GM15510 (cell line): Measurements from ENCODE around the gene TPTE.

ENCODE experiments used
- POLR2A ChIP-seq: IDR thresholded peaks from 3 replicates; pipeline ENCODE4 v1.6.1; 2011; ENCODE audit warnings: borderline replicate concordance; ENCODE audit not compliant: insufficient read length; ENCODE audit errors: extremely low read depth

TPTE gene

DNA sequence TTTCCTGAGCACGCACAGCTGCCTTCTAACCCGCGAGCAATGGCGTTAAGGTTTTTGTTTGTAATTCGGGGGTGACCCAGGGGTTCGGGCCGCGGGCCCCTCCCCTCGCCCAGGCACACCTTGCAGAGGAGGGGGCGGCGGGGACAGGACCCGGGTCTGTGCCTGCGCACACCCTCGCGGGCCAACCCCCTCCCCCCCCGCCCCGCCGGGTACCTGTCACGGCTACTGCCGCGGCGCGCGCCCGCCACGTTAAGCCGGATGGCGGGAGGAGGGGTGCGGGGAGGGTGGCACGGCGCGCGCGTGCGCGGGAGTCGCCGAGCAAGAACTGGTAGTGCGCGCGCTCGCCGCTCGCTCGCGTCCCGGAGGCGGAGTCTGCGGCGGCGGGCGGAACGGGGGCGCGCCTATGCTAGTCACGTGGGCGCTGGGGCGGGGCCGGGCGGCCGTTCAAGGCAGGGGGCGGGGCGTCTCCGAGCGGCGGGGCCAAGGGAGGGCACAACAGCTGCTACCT, at the start of gene TPTE:
TSS of gene TPTE (plus strand) at position 493 of the 508 bp plus-strand sequence. CDS start 17,141 bp downstream, outside the sequence.
- no peak for TF ChIP-seq POLR2A

- TF ChIP-seq POLR2A = no peak
These were observed 10.3 kb upstream of the TPTE start for GRCh38 chr21:10511116-10511515.

- no peak for TF ChIP-seq POLR2A
These were observed 18.6 kb downstream of the TPTE start for GRCh38 chr21:10539956-10540355.

DNA sequence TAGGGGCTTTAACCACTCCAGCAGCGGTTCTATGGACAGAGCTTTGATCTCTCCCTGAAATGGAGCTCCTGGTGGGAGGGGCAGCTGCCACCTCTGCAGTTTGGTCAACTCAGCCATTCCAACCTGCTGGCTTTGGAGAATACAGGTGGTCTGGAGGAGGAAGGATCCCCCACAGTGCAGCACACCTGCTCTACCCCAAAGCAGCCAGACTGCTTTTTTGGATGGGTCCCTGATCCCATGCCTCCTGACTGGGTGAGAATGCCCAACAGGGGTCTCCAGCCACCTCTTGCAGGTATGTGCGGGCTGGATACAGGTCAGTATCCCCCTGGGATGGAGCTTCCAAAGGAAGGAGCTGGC, 53.9 kb downstream of the TPTE start:
- TF ChIP-seq POLR2A = no peak

- no peak for TF ChIP-seq POLR2A
These were observed 95.2 kb downstream of the TPTE start for GRCh38 chr21:10616535-10616934.

DNA sequence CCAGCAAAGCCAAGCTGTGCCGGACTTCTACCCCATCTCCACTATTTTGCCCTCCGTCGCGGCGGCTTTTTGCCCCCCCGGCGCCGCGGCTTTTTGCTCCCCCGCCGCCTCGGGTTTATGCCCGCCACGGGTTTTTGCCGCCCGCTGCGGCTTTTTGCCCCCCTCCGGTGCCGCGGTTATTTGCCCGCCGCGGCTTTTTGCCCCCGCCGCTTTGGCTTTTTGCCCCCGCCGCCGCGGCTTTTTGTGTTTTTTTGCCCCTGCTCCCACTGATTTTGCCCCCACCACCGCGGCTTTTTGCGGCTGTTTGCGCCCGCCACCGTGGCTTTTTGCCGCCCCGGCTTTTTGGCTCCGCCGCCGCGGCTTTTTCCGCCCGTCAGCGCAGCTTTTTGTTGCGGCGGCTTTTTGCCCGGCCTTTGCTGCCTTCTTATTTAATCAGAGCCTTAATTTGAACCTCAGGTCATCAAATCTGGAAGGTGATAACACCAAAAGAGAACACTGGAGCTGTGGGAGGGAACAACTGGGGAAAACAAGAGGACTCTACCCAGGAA, 106.0 kb downstream of the TPTE start:
- TF ChIP-seq POLR2A = no peak

DNA sequence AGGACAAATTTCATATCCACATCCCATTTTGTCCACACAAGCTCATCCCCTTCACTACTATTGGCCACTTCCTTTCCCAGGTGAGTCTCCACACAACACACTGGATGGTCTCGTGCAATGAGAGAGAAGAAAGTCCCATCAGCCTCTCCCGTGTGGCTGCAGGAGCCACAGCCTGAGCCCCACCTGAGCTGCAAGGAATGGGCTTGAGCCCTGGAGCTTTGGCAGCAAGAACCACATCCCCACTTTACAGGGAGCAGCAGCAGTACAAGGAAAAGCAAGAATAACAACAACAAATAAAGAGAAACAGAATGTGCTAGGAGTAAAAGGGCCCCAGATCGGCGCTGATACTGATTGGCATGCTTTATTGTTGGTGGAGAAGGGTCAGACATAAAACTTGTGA, 117.7 kb downstream of the TPTE start:
- no peak for TF ChIP-seq POLR2A

DNA sequence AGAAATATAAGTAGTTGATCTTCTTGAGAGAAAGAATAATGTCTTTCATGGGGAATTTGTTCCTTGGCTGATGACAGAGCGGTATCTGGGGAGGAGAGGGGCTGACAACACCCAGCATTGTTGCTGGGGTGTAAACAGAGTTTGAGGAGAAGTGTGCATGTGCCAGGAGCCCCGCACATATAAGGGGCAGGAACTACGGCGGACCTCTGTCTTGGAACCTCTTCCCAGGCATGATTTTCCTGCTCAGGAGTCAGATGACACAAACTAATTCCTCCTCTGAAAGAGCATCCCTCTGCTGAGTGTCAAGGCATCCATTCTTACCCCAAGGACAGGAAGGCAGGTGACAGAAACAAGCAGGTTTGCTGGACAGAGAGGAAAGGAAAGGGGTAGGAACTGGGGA, 119.1 kb downstream of the TPTE start:
- TF ChIP-seq POLR2A = no peak

DNA sequence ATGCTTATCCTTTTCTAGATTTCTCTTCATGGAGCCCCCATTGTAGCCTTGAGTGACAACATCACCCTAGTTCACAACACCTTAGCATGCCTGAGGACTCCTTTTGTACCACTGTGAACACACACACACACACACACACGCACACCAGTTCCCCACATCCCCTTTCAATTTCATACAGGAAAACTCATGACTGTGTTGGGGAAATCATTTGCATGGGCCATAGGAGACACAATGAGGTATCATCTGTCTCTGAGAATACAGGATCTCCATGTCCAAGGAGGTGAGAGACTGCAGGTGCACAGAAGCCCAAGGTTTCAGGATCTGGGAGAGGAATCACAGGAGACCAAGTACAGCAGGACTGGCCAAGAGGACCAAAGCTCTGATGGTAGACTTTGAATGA, 119.7 kb downstream of the TPTE start:
- no peak for TF ChIP-seq POLR2A
